Body of pancreas (tissue), 4 donors: Measurements from ENCODE around the gene CLNK. TPM values are rescaled to one million over a fixed set of nuclear protein-coding genes. Genes with fewer than 3 reads are reported as not detected.

Source experiments
- ATAC-seq: fragments of 150-250 bp; one replicate; pipeline ENCODE4 v1.9.1; 2016
- DNase-seq, 4 donors: peaks; one replicate each; pipeline ENCODE4 v3.0.0-alpha.2; 2019
- H3K27ac ChIP-seq, 4 donors: fragments of 200-600 bp; sonication (generic); 1 replicate in 3 of 4; 2 replicates in 1 of 4; pipeline versions ENCODE4 v1.5.1 to v1.6.1; 2016 to 2019; ENCODE audit warnings: mild to moderate bottlenecking in 1 of 4, mixed read lengths in 1 of 4, moderate library complexity in 1 of 4
- H3K27me3 ChIP-seq, 2 donors: fragments of 200-600 bp; sonication (generic); one replicate each; pipeline ENCODE4 v1.6.0; 2016; ENCODE audit warnings: mild to moderate bottlenecking in 1 of 2
- H3K36me3 ChIP-seq, 2 donors: fragments of 200-600 bp; sonication (generic); replicated peaks in 1 of 2; 2 replicates each; pipeline ENCODE4 v1.5.1; 2016; ENCODE audit warnings: low read depth in 2 of 2; ENCODE audit not compliant: insufficient read depth in 1 of 2
- H3K4me1 ChIP-seq: fragments of 200-600 bp; sonication (generic); one replicate; pipeline ENCODE4 v1.6.0; 2016
- H3K4me3 ChIP-seq, 2 donors: fragments of 200-600 bp; sonication (generic); 1 replicate in 1 of 2; 2 replicates in 1 of 2; pipeline ENCODE4 v1.5.1; 2016 to 2019
- H3K9me3 ChIP-seq, 3 donors: fragments of 200-600 bp; sonication (generic); 1 replicate in 2 of 3; 2 replicates in 1 of 3; pipeline ENCODE4 v1.5.1; 2016
- CTCF ChIP-seq, 7 experiments: fragments of 450-650 bp in 4 of 7; fragments of 200-600 bp in 3 of 7; sonication (generic) in 3 of 7; IDR thresholded peaks; one replicate each; pipeline ENCODE4 v1.5.1; 2016 to 2019; ENCODE audit warnings: antibody characterized with exemption in 7 of 7
- POLR2A ChIP-seq, 3 donors: fragments of 450-650 bp; IDR thresholded peaks; one replicate each; pipeline ENCODE4 v1.6.1; 2016; ENCODE audit warnings: antibody characterized with exemption in 3 of 3, mild to moderate bottlenecking in 2 of 3
- WGBS, 2 donors: methylation state at CpG; one replicate each; pipeline ENCODE4 v1.1.5; 2017; 5-methylcytosine and 5-hydroxymethylcytosine counted together
- intact Hi-C: fragments of 100-400 bp; cut with DNase I; formaldehyde crosslinking; loops from one replicate; pipeline ENCODE4 v1.15.1; 2023
- total RNA-seq, 2 donors: library from RNA; depleted of rRNA; stranded (reverse); fragments of >200 nt; gene quantifications; one replicate each; pipeline ENCODE4 v1.1.0, GENCODE V29; 2016

Gene CLNK
- total RNA-seq, 2 donors from 2014 or later, result 1.0 TPM; not detected in 1

GRCh38 chr4:10438924-10439323 lies 245.6 kb downstream of the CLNK start:
- DNase-seq (no peak), ATAC-seq (no peak)
- TF ChIP-seq CTCF (IDR thresholded peaks at IDR 0.05), result no peak
- no peak for TF ChIP-seq POLR2A (IDR thresholded peaks at IDR 0.05)
- 62 to 74% methylated on average over 1 of the region's 1 CpG for WGBS, 2 donors
- Histone ChIP-seq H3K27ac (no peak overlapping the region), H3K9me3 (no peaks in the 10 kb centered on the region), H3K36me3 (no peaks in the 10 kb centered on the region), H3K27me3 (no peaks in the 10 kb centered on the region), H3K4me1 (no peaks in the 10 kb centered on the region), H3K4me3 (no peak overlapping the region)
- intact Hi-C loops, result no loop called here

DNA sequence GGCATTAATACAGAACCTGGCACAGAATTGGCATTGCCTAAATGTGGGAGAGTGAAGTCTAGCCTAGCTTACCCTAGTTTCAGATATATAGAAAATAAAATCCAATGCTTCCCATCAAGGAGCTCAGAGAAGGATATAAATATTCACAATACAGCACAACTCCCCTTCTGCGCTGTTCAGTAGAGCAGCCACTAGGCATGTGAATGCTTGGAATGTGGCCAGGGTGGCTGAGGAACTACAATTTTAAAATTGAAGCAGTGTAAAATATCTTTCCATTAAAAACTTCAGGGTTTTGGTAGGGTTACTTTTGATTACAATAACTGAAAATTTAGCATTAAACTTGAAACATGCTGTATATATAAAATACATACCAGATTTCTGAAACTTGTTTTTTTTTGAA lies 246.8 kb downstream of the CLNK start:
- no peaks in the 10 kb centered on the region for H3K27me3 ChIP-seq
- no peaks in the 10 kb centered on the region for H3K9me3 ChIP-seq
- no peaks in the 10 kb centered on the region for H3K36me3 ChIP-seq
- no peak overlapping the region for H3K27ac ChIP-seq
- no peaks in the 10 kb centered on the region for H3K4me1 ChIP-seq
- 0 to 53% methylated on average over 1 of the region's 1 CpG for whole genome bisulfite sequencing, 2 donors
- DNase-seq (no peak), ATAC-seq (no peak)
- TF ChIP-seq CTCF (IDR thresholded peaks at IDR 0.05) (no peak), POLR2A (IDR thresholded peaks at IDR 0.05) (no peak)
- H3K4me3 ChIP-seq, result no peak overlapping the region
- intact Hi-C loops, result no loop called here

Other genes with a start within 250 kb of the CLNK start
- 10 to 100 TPM in 1 of 2 donors, 1 to 10 TPM in 1; 2.3 to 17.1 TPM for gene ZNF518B, start 227.3 kb downstream of the CLNK start, total RNA-seq